GM13976 (cell line): ENCODE results near the gene CD34.

Source experiments
- DNase-seq: peaks from one replicate; pipeline ENCODE4 v3.0.0; 2012; ENCODE audit warnings: low spot score
- in situ Hi-C: fragments of 300-500 bp; cut with MboI; formaldehyde crosslinking; loops from one replicate; pipeline ENCODE4 v1.12.0; 2022; ENCODE audit warnings: low sequenced_read_pairs, mixed read lengths, inconsistent platforms; ENCODE audit not compliant: unreplicated experiment
- TF ChIP-seq, protein P1 (sequence below): IDR thresholded peaks from 2 replicates; pipeline ENCODE4 v1.5.1; 2012; ENCODE audit warnings: borderline replicate concordance, mild to moderate bottlenecking; ENCODE audit not compliant: insufficient read depth; ENCODE audit errors: extremely low read depth, missing control alignments, control extremely low read depth

Gene CD34

DNA sequence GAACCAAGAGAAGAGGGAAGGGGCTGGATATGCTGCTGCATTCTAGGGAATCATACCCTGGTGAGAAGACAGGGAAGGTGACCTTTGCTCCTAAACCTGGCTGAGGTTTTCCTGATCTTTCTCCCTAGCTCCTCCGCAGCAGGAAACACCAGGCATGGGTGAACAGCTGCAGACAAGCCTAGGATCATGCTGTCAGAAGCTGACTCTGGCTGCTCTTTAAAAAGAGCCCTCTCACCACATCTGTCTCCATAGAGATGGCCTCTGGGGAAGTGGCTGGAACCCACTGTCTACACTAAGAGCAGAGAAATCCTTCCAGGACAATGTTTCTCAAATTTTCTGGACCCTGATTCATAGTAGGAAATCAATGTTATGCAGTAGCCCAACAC lies 57.6 kb downstream of the CD34 start:
- TF ChIP-seq, protein P1, sequence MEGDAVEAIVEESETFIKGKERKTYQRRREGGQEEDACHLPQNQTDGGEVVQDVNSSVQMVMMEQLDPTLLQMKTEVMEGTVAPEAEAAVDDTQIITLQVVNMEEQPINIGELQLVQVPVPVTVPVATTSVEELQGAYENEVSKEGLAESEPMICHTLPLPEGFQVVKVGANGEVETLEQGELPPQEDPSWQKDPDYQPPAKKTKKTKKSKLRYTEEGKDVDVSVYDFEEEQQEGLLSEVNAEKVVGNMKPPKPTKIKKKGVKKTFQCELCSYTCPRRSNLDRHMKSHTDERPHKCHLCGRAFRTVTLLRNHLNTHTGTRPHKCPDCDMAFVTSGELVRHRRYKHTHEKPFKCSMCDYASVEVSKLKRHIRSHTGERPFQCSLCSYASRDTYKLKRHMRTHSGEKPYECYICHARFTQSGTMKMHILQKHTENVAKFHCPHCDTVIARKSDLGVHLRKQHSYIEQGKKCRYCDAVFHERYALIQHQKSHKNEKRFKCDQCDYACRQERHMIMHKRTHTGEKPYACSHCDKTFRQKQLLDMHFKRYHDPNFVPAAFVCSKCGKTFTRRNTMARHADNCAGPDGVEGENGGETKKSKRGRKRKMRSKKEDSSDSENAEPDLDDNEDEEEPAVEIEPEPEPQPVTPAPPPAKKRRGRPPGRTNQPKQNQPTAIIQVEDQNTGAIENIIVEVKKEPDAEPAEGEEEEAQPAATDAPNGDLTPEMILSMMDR = no peak
- no peak for DNase-seq
- in situ Hi-C loops = no loop called here

DNA sequence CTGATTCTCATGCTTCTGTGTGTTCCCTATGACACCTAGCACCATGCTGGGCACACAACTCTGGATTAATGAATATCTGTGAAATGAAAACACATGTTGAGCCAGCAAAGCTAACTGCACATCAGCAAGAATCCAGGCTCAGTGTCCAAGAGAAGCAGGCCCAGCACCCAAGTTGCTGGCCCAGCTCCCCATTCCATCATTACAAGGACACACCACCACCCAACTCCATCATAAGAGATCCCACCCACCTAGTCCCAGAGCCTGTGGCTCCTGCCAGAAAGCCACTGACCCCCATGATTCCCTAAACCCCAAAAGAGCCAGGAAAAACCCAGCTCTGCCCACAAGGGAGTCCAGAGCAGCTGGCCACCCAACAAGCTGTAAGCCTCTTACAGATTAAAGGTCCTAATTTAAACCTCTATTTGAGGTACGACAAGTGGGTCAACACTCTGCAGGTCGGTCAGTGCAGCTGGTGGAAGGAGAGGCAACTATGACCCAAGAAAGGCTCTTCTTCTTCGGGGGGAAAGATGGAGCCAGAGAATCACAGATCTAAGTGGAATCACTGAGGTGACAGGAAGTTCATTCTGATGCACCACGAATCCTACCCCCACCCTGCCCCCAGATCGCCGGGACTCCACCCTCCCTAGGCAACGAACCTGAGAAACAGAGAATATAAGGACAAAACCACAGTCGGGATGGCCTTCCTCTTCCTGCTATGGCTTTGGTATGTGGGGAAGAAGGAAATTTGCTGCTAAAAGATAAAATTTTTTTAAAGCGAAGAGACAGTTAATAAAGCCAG lies 58.2 kb downstream of the CD34 start:
- TF ChIP-seq, protein P1 = no peak
- DNase-seq = no peak
- in situ Hi-C loops = no loop called here

DNA sequence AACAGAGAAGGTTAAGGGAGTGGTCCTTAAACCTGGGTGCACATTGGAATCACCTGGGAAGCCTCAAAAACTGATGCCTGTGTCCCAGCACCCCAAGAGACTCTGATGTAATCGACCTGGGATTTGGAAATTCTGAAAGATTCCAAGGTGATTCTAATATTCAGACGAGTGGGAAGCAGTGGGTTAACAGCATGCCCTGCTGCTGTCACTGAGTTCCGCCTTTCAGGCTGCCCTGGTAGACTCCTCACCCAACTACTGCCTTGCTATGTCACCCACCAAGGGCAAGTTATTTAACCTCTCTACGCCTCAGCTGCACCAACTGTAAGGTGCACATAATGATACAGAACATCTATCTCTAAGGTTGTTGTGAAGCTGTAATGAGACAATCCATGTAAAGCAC lies 59.2 kb downstream of the CD34 start:
- DNase-seq = no peak
- in situ Hi-C loops = no loop called here
- TF ChIP-seq, protein P1 = no peak

DNA sequence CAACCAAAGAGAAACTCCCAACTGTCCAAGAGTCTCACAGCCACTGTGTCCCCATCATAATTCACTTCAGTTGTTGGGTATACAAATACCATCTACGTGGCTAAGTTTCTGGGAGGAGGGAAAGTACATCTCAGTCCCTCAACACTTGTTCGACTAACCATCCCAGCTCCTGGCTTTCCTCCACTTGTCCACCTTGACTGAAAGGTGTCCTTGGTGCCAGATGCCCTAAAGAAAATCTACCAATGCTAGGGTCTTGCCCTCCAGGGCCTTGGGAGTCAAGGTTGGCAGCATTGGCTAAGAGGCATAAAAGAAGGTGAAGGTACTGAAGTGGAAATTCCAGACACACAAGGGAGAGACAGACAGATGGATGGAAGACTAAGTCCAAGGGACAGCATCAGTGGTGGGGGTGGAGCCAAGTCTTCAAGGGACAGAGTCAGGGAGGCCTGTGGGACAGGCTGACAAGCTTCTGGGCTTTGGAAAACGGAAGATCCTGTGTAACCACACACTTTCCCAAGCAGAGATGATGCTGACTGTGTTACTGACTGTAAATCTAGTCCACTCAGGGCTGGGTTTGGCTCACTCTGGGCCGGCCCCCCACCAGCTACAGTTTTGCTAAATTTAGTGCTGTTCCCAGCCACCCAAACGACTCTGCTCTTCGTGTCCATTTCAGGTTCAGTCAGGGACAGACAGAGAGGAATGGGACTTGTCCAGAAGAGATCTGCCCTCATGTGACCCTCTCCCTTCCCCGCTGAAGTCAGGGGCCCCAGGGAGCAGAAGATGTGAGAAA lies 60.1 kb downstream of the CD34 start:
- TF ChIP-seq, protein P1 = no peak
- in situ Hi-C loops = no loop called here

DNA sequence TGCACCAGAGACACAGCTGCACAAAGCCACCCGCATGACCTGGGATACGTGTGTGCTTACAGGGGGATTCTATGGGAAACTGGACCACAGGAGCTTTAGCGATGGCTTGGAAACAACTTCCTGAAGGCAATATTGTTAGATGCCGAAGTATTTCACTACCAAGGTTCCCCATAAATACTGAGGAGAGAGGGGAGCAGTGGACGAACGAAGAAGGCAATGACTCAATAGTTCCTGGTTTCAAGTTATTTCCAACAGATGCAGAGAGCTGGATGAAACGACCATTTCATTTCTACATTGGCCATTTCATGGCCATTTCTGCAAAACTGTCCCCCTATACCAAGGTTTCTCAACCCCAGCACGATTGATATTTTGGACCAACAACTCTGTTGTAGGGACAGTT lies 61.3 kb downstream of the CD34 start:
- in situ Hi-C loops = no loop called here
- TF ChIP-seq, protein P1 = no peak
- DNase-seq = no peak

More for the DNA sequence above, 60.1 kb downstream of the CD34 start:
- DNase-seq = no peak

DNA sequence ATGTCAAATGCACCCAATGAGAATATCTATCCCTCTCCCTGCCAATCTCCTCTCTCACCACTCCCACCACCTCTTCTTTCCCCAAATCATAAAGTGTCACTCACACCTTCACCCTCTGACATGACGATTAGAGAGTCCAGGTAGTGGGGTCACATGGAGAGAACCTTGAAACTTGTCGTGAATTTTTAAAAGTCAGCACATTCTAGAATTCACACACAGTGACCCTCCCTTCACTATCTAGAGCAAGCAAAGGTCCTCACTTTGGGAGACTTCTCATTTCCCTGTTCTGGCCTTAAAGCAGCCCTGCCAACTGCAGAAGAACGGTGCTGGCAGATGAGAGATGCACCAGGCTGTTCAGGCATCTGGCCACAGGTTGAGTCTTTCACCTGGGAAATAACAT lies 61.9 kb downstream of the CD34 start:
- in situ Hi-C loops = no loop called here
- TF ChIP-seq, protein P1 = no peak
- DNase-seq = no peak
